OCI-LY1 (cell line): ENCODE results near the gene AQP12A.

Experiments
- H2AFZ ChIP-seq: fragments of 200-600 bp; sonication (generic), shearing (Covaris generic); 2 replicates; pipeline ENCODE4 v1.6.0; 2014; ENCODE audit warnings: antibody characterized with exemption, mild to moderate bottlenecking, low read length
- H3F3A ChIP-seq: fragments of 200-600 bp; sonication (generic), shearing (Covaris generic); 2 replicates; pipeline ENCODE4 v1.6.0; 2014; ENCODE audit warnings: mild to moderate bottlenecking, antibody characterized with exemption, low read length, moderate library complexity; ENCODE audit not compliant: insufficient read depth
- H3K27ac ChIP-seq: fragments of 200-600 bp; sonication (generic); 2 replicates; pipeline ENCODE4 v1.5.1; 2014; ENCODE audit warnings: low read length, mixed run types, mild to moderate bottlenecking, low read depth; ENCODE audit not compliant: poor library complexity, severe bottlenecking
- H3K27me3 ChIP-seq: fragments of 200-600 bp; sonication (generic); 2 replicates; pipeline ENCODE4 v1.6.0; 2014; ENCODE audit warnings: antibody characterized with exemption, mild to moderate bottlenecking, low read length, moderate library complexity; ENCODE audit not compliant: insufficient read depth
- H3K36me3 ChIP-seq: fragments of 200-600 bp; sonication (generic); 2 replicates; pipeline ENCODE4 v1.6.1; 2014; ENCODE audit warnings: mild to moderate bottlenecking, antibody characterized with exemption, low read length, moderate library complexity, mixed read lengths; ENCODE audit not compliant: insufficient read depth
- H3K4me1 ChIP-seq: fragments of 200-600 bp; sonication (generic); 2 replicates; pipeline ENCODE4 v1.5.1; 2014; ENCODE audit warnings: mild to moderate bottlenecking, low read length, moderate library complexity; ENCODE audit not compliant: insufficient read depth, severe bottlenecking
- H3K4me2 ChIP-seq: fragments of 200-600 bp; sonication (generic), shearing (Covaris generic); 2 replicates; pipeline ENCODE4 v1.6.1; 2014; ENCODE audit warnings: low read length
- H3K4me3 ChIP-seq: fragments of 200-600 bp; sonication (generic); 2 replicates; pipeline ENCODE4 v1.5.1; 2014; ENCODE audit warnings: low read length, low read depth, mild to moderate bottlenecking, mixed read lengths; ENCODE audit not compliant: poor library complexity, severe bottlenecking
- H3K79me2 ChIP-seq: fragments of 200-600 bp; shearing (Covaris generic); 2 replicates; pipeline ENCODE4 v1.6.1; 2016; ENCODE audit warnings: mixed run types, low read length, mixed read lengths; ENCODE audit not compliant: insufficient read depth
- H3K9ac ChIP-seq: fragments of 200-600 bp; sonication (generic), shearing (Covaris generic); 2 replicates; pipeline ENCODE4 v1.6.1; 2014; ENCODE audit warnings: mild to moderate bottlenecking, low read length, mixed read lengths
- H3K9me2 ChIP-seq: fragments of 200-600 bp; sonication (generic), shearing (Covaris generic); 2 replicates; pipeline ENCODE4 v1.6.1; 2014; ENCODE audit warnings: low read depth, mild to moderate bottlenecking, low read length, mixed read lengths
- H3K9me3 ChIP-seq: fragments of 200-600 bp; shearing (Covaris generic); 2 replicates; pipeline ENCODE4 v1.6.1; 2014; ENCODE audit warnings: low read length, mixed read lengths
- H4K20me1 ChIP-seq: fragments of 200-600 bp; sonication (generic), shearing (Covaris generic); 2 replicates; pipeline ENCODE4 v1.6.0; 2016; ENCODE audit warnings: mild to moderate bottlenecking, low read length; ENCODE audit not compliant: insufficient read depth
- CTCF ChIP-seq: fragments of 200-600 bp; sonication (generic), shearing (Covaris generic); IDR thresholded peaks from 2 replicates; pipeline ENCODE4 v1.5.1; 2017; ENCODE audit warnings: mild to moderate bottlenecking, antibody characterized with exemption, low read length, moderate library complexity, mixed read lengths
- EZH2 ChIP-seq: fragments of 200-600 bp; sonication (generic), shearing (Covaris generic); IDR thresholded peaks from 2 replicates; pipeline ENCODE4 v1.8.0; 2017; ENCODE audit warnings: borderline replicate concordance, mixed run types, mild to moderate bottlenecking, antibody characterized with exemption, low read length, moderate library complexity, mixed read lengths

Gene AQP12A

GRCh38 chr2:240721596-240722180 lies 30.0 kb downstream of the AQP12A start:
- no peak overlapping the region for H3K4me2 ChIP-seq
- no peaks in the 10 kb centered on the region for H3K36me3 ChIP-seq
- TF ChIP-seq EZH2: no peak
- TF ChIP-seq CTCF: no peak
- no peaks in the 10 kb centered on the region for H3K79me2 ChIP-seq
- no peaks in the 10 kb centered on the region for H3K9me2 ChIP-seq
- H3K4me3 ChIP-seq: no peak overlapping the region
- no peak overlapping the region for H2AFZ ChIP-seq
- H3F3A ChIP-seq: no peaks in the 10 kb centered on the region
- H3K9me3 ChIP-seq: no peaks in the 10 kb centered on the region
- H3K27ac ChIP-seq: no peak overlapping the region
- H4K20me1 ChIP-seq: no peaks in the 10 kb centered on the region
- H3K27me3 ChIP-seq: no peaks in the 10 kb centered on the region
- H3K9ac ChIP-seq: no peak overlapping the region
- no peaks in the 10 kb centered on the region for H3K4me1 ChIP-seq

- Histone ChIP-seq H3K27me3 (no peaks in the 10 kb centered on the region), H3K9me3 (no peaks in the 10 kb centered on the region), H3K27ac (no peak overlapping the region), H3K4me1 (no peaks in the 10 kb centered on the region), H4K20me1 (no peaks in the 10 kb centered on the region), H2AFZ (no peak overlapping the region), H3K79me2 (no peaks in the 10 kb centered on the region), H3K9me2 (no peaks in the 10 kb centered on the region), H3K36me3 (no peaks in the 10 kb centered on the region), H3K9ac (no peak overlapping the region), H3K4me3 (no peak overlapping the region), H3F3A (no peaks in the 10 kb centered on the region), H3K4me2 (no peak overlapping the region)
- no peak for TF ChIP-seq CTCF
- no peak for TF ChIP-seq EZH2
These were observed 30.7 kb downstream of the AQP12A start for GRCh38 chr2:240722376-240722775.

GRCh38 chr2:240722796-240723735 lies 31.4 kb downstream of the AQP12A start:
- Histone ChIP-seq H3K27ac (no peak overlapping the region), H3K9me3 (no peaks in the 10 kb centered on the region), H3K4me3 (no peak overlapping the region), H3K79me2 (no peaks in the 10 kb centered on the region), H2AFZ (no peak overlapping the region), H3K27me3 (no peaks in the 10 kb centered on the region), H4K20me1 (no peaks in the 10 kb centered on the region), H3F3A (no peaks in the 10 kb centered on the region), H3K4me1 (no peaks in the 10 kb centered on the region), H3K9ac (no peak overlapping the region), H3K9me2 (no peaks in the 10 kb centered on the region), H3K4me2 (no peak overlapping the region), H3K36me3 (no peaks in the 10 kb centered on the region)
- TF ChIP-seq EZH2 (no peak), CTCF (no peak)
